ENCODE measurements around the gene TTLL1.

TTLL1 gene

DNA sequence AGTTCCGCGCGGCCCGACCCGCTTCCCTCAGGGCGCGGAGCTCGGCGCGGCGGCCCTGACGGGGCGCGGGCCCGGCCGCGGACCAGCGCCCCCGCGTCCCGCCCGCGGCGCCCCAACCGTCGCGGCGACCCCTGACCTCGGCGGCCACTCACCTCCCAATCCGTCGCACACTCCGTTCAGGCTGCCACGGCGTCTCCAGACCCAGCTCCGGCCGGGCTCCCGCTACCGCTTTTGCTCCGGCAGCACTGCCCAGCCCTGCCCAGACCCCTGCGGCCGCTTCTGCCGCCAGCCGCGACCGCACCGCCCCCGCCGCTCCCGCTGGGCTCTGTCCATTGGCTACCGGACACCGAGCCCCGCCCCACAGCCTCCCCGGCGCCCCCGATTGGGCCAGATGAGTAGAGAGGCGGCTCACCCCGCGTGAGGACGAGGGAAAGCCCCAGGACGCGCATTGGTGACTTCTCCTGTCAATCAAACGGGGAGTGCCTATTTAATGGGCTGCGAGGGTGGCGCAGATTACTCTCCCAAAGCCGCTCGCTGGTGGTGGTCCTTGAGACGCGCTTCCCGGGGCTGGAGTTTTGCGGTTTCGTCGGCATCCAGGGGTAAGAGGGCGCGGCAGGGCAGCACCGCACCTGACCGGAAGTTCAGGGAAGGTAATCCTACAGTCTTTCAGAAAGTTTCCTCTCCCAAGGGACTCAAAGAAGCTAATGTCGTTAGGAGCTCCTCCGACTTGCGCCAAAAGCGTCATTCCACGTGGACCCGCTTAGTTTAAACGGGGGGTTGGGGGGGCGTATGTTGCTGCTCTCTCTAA, 74.1 kb downstream of the TTLL1 start, which contains the start of gene PACSIN2:
Gene PACSIN2, minus strand, starts transcription at position 281 of the 808 bp plus-strand sequence. CDS start 103,069 bp downstream, outside the sequence.
- Mint-ChIP-seq H3K36me3 (peaks cover 7% of the 10 kb centered on the region), H3K4me3 (peak within 1 kb of the TSS; percentile 92), H3K9me3 (no peaks in the 10 kb centered on the region), H3K4me1 (peaks cover 26% of the 10 kb centered on the region), H3K27ac (peak within 1 kb of the TSS; percentile 90)
- DNase-seq (ENCODE audit: low spot score in 2 of 2) (peak; percentile 96 to 99), ATAC-seq (peak; percentile 99)

DNA sequence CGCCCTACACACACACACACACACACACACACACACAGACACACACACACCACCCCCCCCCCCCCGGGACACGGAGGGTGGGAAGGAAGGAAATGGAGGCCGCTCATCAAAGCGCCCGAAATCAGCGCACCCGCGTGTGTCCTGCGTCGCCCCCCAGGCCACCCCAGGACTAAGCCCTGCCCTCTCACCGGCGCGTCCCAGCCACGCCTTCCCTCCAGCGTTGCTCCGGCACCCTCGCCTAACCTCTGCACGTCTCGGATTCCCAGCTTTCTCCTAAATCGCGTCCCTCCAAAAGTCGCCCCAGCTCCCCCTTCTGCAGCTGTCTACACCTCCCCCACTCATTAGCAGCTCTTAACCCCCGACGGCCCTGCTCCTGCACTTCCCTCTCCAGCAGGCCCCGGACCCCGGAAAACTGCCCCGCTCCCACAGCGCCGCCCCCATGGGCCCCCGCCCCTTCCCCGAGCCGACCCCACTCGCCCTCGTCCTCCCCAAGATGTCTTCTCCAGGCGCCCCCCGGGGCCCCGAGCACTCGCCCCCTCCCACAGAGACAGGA, 74.8 kb downstream of the TTLL1 start:
- Mint-ChIP-seq H3K36me3 (peaks cover 7% of the 10 kb centered on the region), H3K27ac (peak overlapping the region; percentile 90), H3K4me1 (peaks cover 26% of the 10 kb centered on the region), H3K9me3 (no peaks in the 10 kb centered on the region), H3K4me3 (peak overlapping the region; percentile 92)
- ATAC-seq (peak; percentile 20), DNase-seq (ENCODE audit: low spot score in 2 of 2) (peak in 1 of 2 donors; percentile 69)

DNA sequence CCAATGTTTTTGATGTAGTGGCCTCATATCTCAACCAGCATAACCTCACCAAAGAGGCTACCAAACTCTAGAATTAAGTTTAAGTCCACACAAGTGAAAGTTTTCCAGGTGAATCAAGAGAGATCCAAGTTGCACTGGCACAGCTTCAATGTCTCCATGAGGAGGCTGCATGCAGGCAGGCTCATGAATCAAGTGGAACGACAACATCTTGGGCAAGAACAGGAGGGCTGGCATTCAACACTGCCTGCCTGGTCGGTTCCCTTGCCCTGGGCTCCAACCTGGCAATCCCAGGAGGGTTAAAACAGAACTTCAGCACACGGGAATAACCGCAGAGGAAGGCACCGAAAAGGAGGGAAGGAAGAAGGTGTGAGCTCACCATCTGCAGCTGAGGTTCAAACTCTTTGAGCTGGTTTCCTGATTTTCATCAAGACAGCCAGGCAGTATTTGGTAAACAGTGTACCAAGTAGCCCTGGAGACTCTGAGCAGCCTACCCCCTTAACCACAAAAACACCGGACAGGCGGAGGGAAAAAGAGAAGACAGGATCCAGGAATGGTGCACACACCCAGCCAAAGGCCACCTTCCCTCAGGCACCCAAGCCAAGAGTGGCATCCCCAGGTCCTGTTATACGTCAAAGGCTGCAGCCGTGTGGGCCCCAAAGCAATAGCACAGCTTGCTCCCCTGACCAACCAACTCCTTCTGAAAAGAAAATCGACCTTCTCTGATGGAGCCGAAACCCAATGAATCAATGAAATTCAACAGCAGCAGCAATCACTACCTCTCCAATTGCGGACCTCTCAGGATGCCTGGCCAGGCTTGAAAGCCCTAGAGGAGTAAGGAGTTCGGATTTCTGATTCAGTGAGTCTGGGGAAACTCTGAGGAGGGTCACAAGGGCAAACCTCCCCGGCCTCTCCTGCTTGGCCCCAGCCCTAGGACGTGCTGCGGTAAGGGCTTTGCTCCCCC, 75.6 kb downstream of the TTLL1 start:
- DNase-seq (ENCODE audit: low spot score in 2 of 2) (no peak), ATAC-seq (peak; percentile 17)
- Mint-ChIP-seq H3K4me3 (peak overlapping the region; percentile 92), H3K9me3 (no peaks in the 10 kb centered on the region), H3K27ac (peak overlapping the region; percentile 90), H3K4me1 (peaks cover 34% of the 10 kb centered on the region), H3K36me3 (peaks cover 7% of the 10 kb centered on the region)

DNA sequence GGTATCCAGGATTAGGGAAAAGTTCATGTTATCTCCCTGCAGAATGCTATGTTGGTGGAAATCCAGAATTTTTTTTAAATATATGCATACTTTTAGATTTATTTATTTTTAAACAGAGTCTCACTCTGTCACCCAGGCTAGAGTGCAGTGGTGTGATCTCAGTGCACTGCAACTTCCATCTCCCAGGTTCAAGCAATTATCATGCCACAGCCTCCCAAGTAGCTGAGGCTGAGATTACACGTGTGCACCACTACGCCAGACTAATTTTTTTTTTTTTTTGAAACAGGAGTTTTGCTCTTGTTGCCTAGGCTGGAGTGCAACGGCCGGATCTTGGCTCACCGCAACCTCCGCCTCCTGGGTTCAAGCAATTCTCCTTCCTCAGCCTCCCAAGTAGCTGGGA, 76.8 kb downstream of the TTLL1 start:
- DNase-seq (ENCODE audit: low spot score in 2 of 2) (no peak), ATAC-seq (no peak)
- Mint-ChIP-seq H3K27ac (no peak overlapping the region), H3K9me3 (no peaks in the 10 kb centered on the region), H3K36me3 (peaks cover 7% of the 10 kb centered on the region), H3K4me3 (no peak overlapping the region), H3K4me1 (peaks cover 43% of the 10 kb centered on the region)

DNA sequence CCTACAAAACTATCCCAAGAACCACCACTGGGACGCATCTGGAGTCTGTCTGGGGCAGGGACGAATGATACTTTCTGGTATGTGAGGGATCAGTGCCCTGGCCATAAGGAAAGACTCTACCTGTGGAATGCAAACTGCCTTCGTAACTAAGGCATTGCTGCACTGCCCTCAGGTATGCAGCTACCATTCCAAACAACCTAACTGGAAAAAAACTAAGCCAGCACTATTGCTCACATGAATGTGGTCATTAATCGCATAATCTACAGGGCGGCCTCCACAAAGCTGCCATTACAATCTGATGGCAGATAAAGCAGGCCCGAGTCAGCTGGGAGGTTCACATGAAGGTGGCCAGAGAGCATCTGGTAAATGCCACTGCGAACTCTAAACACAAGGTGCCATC, 78.1 kb downstream of the TTLL1 start:
- Mint-ChIP-seq H3K4me1 (peaks cover 51% of the 10 kb centered on the region), H3K9me3 (no peaks in the 10 kb centered on the region), H3K27ac (no peak overlapping the region), H3K4me3 (no peak overlapping the region), H3K36me3 (peaks cover 7% of the 10 kb centered on the region)
- DNase-seq (ENCODE audit: low spot score in 2 of 2) (no peak), ATAC-seq (no peak)

DNA sequence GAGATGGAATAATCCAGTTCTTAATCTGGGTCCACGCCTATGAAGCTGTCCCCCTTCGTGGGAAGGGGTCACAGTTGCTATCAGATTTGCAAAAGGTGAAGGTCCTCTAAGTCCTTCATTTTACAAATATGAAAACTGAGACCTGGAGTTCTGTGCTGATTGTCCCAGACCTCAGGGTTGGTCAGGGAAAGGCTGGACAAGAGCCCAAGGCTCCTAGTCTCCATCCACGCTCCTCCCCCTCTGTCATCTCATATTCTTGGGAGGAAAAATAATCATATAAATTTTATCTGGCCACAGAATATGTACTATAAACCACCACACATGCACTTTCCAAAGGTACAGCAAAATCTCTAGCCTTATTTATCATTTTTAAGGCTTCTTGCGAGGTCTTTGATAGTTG, 79.7 kb downstream of the TTLL1 start:
- no peak overlapping the region for H3K4me3 Mint-ChIP-seq

DNA sequence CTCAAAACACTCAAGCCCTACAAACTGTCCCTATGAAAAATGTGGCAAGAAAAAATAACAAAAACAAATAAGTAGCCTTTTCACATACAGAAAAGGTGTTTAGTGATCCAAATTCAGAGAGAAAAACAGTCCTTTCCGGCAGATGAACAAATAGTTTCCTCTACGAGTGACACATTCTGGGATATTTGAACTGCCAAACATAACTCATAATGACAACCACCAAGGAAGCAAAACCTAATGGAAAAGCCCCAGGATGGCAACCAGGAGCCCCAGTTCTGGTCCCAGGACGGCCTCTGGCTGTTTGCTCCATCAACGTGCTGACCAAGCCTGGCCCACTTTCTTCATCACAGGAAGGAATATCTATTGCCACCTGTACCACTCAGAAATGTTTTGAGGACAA, 80.3 kb downstream of the TTLL1 start:
- Mint-ChIP-seq H3K36me3 (no peaks in the 10 kb centered on the region), H3K4me3 (no peak overlapping the region), H3K27ac (no peak overlapping the region), H3K4me1 (peaks cover 54% of the 10 kb centered on the region), H3K9me3 (no peaks in the 10 kb centered on the region)
- DNase-seq (ENCODE audit: low spot score in 2 of 2) (no peak), ATAC-seq (no peak)

More for the DNA sequence above, 79.7 kb downstream of the TTLL1 start:
- H3K4me1 Mint-ChIP-seq: peaks cover 54% of the 10 kb centered on the region
- DNase-seq (ENCODE audit: low spot score in 2 of 2) (no peak), ATAC-seq (no peak)
- no peaks in the 10 kb centered on the region for H3K9me3 Mint-ChIP-seq
- H3K27ac Mint-ChIP-seq: no peak overlapping the region
- no peaks in the 10 kb centered on the region for H3K36me3 Mint-ChIP-seq

DNA sequence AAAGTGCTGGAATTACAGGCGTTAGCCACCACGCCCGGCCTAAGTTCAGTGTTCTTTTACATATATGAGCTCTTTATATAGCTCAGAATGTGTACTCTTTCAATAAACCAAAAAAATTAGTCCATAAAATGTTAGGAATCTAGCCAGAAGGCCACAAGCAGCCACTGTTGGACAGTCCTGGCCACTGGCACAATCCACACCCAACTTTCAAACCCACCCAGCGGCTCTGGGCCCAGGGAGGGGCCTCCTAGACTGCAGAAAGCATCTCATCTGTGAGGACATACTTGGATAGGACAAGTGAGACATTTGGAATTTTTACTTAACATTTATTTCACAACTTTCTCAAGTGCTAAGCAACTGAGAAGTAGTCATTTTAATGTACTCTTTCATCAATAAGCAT, 80.7 kb downstream of the TTLL1 start:
- DNase-seq (ENCODE audit: low spot score in 2 of 2) (no peak), ATAC-seq (no peak)
- H3K9me3 Mint-ChIP-seq: no peaks in the 10 kb centered on the region
- peaks cover 54% of the 10 kb centered on the region for H3K4me1 Mint-ChIP-seq
- no peak overlapping the region for H3K4me3 Mint-ChIP-seq
- no peaks in the 10 kb centered on the region for H3K36me3 Mint-ChIP-seq
- H3K27ac Mint-ChIP-seq: no peak overlapping the region

DNA sequence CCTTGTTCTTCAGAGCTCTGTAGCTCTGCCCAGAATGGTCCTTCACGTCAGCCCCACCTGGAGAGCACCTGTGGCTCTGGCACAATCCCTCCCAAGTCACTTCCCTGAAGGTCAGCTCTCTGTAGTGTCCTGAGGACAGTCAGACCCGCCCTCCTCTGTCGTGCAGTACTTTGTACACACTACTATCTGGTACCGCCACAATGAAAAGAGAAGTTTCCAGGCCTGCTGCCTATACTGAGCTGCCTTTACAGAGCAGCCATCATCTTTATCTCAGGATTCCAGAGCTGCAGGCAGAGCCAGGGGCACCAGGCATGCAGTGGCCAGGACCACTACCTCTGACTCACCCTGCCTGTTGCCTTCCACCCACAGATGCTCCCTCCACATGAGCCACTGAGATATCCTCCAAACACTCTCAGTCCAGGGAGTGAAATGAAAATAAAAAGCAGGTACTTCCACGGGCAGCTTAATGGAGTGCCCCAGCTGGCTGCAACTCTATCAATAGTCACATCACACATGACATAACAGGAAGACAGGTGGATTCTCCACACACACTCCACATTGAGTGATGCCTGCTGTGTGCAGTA, 81.6 kb downstream of the TTLL1 start:
- Mint-ChIP-seq H3K4me1 (peaks cover 53% of the 10 kb centered on the region), H3K36me3 (no peaks in the 10 kb centered on the region), H3K4me3 (no peak overlapping the region), H3K9me3 (no peaks in the 10 kb centered on the region), H3K27ac (peak overlapping the region; percentile 67)
- ATAC-seq (peak; percentile 80), DNase-seq (ENCODE audit: low spot score in 2 of 2) (no peak)

DNA sequence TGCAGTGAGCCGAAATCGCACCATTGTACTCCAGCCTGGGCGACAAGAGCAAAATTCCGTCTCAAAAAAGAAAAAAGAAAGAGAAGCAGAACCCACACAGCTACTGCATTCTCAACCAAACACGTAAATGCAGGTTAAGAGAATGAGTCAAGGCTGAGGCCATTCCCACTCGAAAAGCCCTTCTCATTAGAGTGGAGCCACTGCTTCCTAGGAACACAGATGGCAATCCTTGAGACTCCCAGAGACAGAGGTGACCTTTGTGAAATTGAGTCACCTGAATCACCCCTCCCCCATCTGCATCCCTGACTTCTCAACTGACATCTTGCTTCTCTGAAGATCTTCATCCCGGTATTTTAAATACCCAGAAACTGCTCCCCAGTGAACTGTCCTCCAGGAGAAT, 82.4 kb downstream of the TTLL1 start:
- ATAC-seq: no peak
- H3K27ac Mint-ChIP-seq: peak overlapping the region; percentile 67
- peaks cover 61% of the 10 kb centered on the region for H3K4me1 Mint-ChIP-seq
- no peaks in the 10 kb centered on the region for H3K9me3 Mint-ChIP-seq
- H3K36me3 Mint-ChIP-seq: no peaks in the 10 kb centered on the region
- no peak for DNase-seq (ENCODE audit: low spot score in 2 of 2)
- H3K4me3 Mint-ChIP-seq: no peak overlapping the region

DNA sequence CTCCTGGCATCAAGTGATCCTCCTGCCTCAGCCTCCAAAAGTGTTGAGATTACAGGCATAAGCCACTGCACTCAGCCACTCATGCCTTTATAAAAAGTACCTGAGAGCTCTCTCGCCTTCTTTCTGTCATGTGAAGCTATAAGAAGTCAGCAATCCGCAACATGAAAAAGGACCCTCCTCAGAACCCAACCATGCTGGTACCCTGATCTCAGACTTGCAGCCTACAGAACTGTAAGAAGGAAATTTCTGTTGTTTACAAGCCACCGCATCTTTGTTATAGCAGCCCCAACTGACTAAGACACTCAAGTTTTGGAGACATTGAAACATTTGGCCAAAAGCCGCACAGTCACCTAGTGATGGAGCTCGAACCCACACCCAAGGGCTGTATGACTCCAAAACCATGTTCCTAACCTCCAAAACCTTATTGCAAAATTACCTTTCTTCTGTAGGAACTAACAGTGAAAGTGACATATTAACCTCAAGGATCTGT, 83.1 kb downstream of the TTLL1 start:
- DNase-seq (ENCODE audit: low spot score in 2 of 2) (no peak), ATAC-seq (no peak)
- H3K4me3 Mint-ChIP-seq: no peak overlapping the region
- H3K9me3 Mint-ChIP-seq: no peaks in the 10 kb centered on the region
- H3K27ac Mint-ChIP-seq: no peak overlapping the region
- no peaks in the 10 kb centered on the region for H3K36me3 Mint-ChIP-seq
- peaks cover 68% of the 10 kb centered on the region for H3K4me1 Mint-ChIP-seq

DNA sequence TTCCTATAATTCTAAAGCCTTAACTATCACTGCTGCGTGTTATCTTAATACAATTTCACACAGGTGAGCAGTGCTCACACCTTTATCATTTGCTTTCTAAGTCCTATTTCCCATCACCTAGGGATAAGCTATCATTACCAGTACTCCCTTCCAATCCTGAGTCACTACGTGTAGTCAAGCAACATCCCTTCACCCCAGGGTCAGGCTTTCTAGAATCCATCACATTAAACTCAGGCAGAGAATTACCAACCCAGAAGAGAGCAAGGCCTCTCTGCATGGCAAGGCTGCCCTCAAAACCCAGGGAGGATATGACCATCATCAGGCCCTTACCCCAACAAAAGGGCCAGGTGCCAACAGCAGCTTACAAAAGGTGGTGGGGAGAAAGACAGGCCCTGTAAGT, 84.1 kb downstream of the TTLL1 start:
- Mint-ChIP-seq H3K4me3 (no peak overlapping the region), H3K27ac (peak overlapping the region; percentile 30), H3K9me3 (no peaks in the 10 kb centered on the region), H3K36me3 (no peaks in the 10 kb centered on the region), H3K4me1 (peaks cover 78% of the 10 kb centered on the region)
- DNase-seq (ENCODE audit: low spot score in 2 of 2): no peak
- no peak for ATAC-seq

DNA sequence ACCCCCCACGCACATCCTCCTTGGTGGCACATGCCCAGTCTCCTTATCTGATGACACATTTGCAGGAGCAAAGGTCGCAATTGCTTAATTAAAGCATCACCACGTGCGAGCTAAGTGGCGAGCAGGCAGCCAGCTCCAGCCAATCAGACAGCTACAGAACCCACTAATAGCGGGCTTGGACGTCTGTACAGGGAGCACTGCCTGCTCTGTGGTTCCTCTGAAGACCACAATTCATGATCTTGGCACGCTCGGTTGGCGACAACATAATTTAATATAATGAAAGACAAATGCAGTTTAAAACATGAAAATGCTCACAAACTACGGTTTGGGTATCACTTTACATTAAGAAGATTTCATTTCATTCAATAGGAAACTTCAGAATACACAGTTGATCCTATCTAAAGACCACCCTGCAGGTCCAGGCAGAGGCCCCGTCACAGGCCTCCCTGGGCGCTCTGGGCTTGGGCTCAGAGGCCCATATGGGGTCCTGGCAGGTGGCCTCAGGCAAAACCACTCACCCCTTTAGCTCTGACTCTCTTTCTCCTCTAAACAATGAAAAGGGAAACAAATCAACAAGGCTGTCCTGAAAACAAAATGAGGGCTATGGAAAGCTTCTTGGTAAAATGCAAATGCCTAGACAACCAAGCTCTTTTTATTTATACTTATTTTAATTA, 84.7 kb downstream of the TTLL1 start:
- H3K9me3 Mint-ChIP-seq: no peaks in the 10 kb centered on the region
- peaks cover 84% of the 10 kb centered on the region for H3K4me1 Mint-ChIP-seq
- peak overlapping the region; percentile 30 for H3K27ac Mint-ChIP-seq
- peak overlapping the region; percentile 4 for H3K4me3 Mint-ChIP-seq
- no peaks in the 10 kb centered on the region for H3K36me3 Mint-ChIP-seq
- ATAC-seq (peak; percentile 46), DNase-seq (ENCODE audit: low spot score in 2 of 2) (no peak)

DNA sequence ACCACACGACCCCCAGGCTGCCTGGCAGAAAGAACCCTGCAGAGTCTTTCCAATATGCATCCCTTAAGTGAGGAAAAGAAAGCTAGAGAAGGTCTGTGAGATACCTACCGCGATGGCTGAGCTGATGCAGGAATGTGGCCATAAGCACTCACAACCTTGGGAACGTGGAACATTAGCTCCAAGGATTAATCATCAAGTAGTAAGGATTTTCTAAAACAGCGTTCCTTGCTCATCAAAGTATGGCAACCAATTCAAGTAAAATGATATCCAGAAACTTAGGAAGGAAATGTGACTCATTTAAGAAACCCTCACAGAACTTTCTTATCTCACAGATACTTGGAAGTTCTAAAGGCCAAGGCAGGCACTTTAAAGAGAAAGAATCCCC, 87.0 kb downstream of the TTLL1 start:
- no peaks in the 10 kb centered on the region for H3K9me3 Mint-ChIP-seq
- H3K4me1 Mint-ChIP-seq: peaks cover 87% of the 10 kb centered on the region
- peak overlapping the region; percentile 43 for H3K27ac Mint-ChIP-seq
- no peaks in the 10 kb centered on the region for H3K36me3 Mint-ChIP-seq
- H3K4me3 Mint-ChIP-seq: peak overlapping the region; percentile 34
- DNase-seq (ENCODE audit: low spot score in 2 of 2) (no peak), ATAC-seq (no peak)
